Activated gamma-delta T cell treated with anti-CD3 and anti-CD28 coated beads, Interleukin-2, amount 50 U/mL, for 16 hours (primary cell): ENCODE measurements around the gene GNAQ.

Experiments used
- DNase-seq: peaks from one replicate; pipeline ENCODE4 v3.0.0-alpha.2; 2020; ENCODE audit warnings: low read depth

The GNAQ gene

GRCh38 chr9:77969083-77969482, 62.5 kb downstream of the GNAQ start:
- DNase-seq, result no peak

GRCh38 chr9:77968506-77968905, 63.1 kb downstream of the GNAQ start:
- no peak for DNase-seq

GRCh38 chr9:77966718-77967117, 64.9 kb downstream of the GNAQ start:
- DNase-seq, result no peak

- no peak for DNase-seq
Observed at GRCh38 chr9:77965445-77966123, 66.0 kb downstream of the GNAQ start.

GRCh38 chr9:77964258-77964657, 67.4 kb downstream of the GNAQ start:
- DNase-seq, result no peak

- DNase-seq, result no peak
Observed at GRCh38 chr9:77961541-77961940, 70.1 kb downstream of the GNAQ start.

- DNase-seq, result no peak
Observed at GRCh38 chr9:77960356-77961153, 71.1 kb downstream of the GNAQ start.

- DNase-seq, result no peak
Observed at GRCh38 chr9:77959803-77960202, 71.8 kb downstream of the GNAQ start.

GRCh38 chr9:77957652-77958051, 74.0 kb downstream of the GNAQ start:
- DNase-seq, result no peak

GRCh38 chr9:77956555-77956954, 75.1 kb downstream of the GNAQ start:
- no peak for DNase-seq

GRCh38 chr9:77954666-77955015, 77.0 kb downstream of the GNAQ start:
- DNase-seq, result no peak

- DNase-seq, result no peak
Observed at GRCh38 chr9:77954013-77954665, 77.5 kb downstream of the GNAQ start.

- no peak for DNase-seq
Observed at GRCh38 chr9:77953590-77953989, 78.0 kb downstream of the GNAQ start.

GRCh38 chr9:77952635-77953328, 78.8 kb downstream of the GNAQ start:
- DNase-seq, result no peak

GRCh38 chr9:77951369-77951768, 80.2 kb downstream of the GNAQ start:
- DNase-seq, result no peak

- no peak for DNase-seq
Observed at GRCh38 chr9:77949751-77950436, 81.7 kb downstream of the GNAQ start.

- DNase-seq, result no peak
Observed at GRCh38 chr9:77947651-77948050, 84.0 kb downstream of the GNAQ start.

GRCh38 chr9:77946969-77947620, 84.5 kb downstream of the GNAQ start:
- DNase-seq, result no peak

- no peak for DNase-seq
Observed at GRCh38 chr9:77946296-77946695, 85.3 kb downstream of the GNAQ start.

GRCh38 chr9:77945798-77946197, 85.8 kb downstream of the GNAQ start:
- no peak for DNase-seq

GRCh38 chr9:77944556-77945243, 86.9 kb downstream of the GNAQ start:
- DNase-seq, result no peak
